Measurements from ENCODE around the gene CACFD1. TPM values are rescaled to one million over a fixed set of nuclear protein-coding genes. Genes with fewer than 3 reads are reported as not detected.

The CACFD1 gene
- total RNA-seq, 1 donor: 5.4 TPM

- no peak for DNase-seq (ENCODE audit: low read depth in 2 of 3, low spot score in 2 of 3)
Measured at GRCh38 chr9:133514460-133515239, 54.9 kb downstream of the CACFD1 start.

- no peak for DNase-seq (ENCODE audit: low read depth in 2 of 3, low spot score in 2 of 3)
Measured at GRCh38 chr9:133515240-133515610, 55.4 kb downstream of the CACFD1 start.

DNA sequence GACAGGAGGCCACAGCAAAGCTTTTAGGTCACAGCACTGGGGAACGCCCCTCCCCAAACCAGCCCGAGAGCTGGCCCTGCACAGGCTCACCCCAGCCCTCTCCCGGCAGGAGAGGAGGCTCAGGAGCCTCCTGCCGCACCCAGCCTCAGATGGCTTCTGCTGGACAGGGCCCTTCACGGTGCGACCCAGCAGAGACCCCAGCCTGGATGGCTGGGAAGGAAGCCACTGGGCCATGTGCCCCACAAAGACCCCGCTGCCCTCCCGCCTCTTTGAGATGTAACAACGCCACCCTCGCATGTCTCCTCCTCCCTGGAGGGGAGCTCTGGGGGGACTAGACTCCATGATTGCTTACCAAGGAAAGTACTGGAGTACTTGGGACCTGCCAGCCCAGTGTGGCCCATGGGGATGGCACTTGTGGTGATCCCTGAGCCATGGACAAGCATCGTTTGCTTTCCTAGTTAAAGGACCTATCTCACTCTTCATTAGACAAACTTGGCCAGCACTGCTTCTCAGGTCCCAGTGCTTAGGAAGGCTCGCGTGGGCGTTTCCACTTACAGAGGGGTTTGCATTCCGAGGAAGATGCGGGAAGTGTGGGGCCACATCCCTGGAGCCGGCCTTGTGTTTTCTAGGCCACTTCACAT is 56.0 kb downstream of the CACFD1 start:
- no peak for DNase-seq (ENCODE audit: low read depth in 2 of 3, low spot score in 2 of 3)

DNA sequence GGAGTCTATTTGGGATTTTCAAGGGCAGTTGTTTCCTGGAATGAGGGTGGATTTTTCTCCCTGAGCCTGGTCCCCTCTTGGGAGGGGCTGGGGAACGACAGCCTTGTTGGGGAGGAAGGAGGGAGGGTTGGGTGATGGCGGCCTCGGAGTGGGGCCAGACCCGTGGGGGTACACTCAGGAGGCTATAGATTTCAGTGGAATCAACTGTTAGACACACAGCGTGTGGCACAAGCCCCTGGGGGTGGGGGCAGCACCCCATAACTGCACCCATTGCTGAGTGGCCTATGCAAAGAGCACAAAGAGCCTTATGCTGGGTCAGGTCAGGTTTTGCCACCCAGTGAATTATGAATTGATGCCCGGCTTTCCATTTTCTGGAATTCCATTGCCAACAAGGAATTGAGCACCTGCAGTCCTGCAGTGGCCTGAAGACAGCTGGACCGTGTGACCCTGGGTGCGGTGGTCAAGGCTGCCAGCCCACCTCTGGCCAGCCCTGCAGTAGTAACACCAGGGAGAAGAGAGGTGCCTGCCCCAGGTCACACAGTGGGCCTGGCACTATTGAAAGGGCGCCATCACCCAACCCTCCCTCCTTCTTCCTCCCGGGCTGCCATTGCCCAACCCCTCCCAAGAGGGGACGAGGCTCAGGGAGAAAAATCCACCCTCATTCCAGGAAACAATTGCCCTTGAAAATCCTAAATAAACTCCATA is 56.6 kb downstream of the CACFD1 start:
- no peak for DNase-seq (ENCODE audit: low read depth in 2 of 3, low spot score in 2 of 3)

DNA sequence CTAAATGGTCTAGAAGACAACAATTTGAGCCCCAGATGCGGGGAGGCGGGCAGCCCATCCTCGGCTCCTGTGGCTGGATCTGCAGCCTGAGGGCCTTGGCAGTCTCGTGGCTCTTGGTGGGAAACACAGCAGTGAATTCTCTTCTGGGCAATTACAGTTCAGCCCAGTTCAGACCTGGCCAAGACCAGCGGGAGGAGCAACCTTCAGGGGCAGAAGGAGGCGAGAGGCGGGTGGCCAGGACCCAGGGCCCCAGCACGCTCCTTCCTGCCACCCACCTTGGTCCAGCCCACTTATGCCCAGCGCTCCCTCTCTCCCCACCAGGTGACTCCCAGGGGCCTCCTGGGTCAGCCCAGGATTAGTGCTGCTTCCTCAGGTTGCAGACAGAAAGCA is 57.2 kb downstream of the CACFD1 start:
- no peak for DNase-seq (ENCODE audit: low read depth in 2 of 3, low spot score in 2 of 3)

GRCh38 chr9:133517711-133518110 is 57.9 kb downstream of the CACFD1 start:
- no peak for DNase-seq (ENCODE audit: low read depth in 2 of 3, low spot score in 2 of 3)

GRCh38 chr9:133518200-133518599 is 58.4 kb downstream of the CACFD1 start:
- no peak for DNase-seq (ENCODE audit: low read depth in 2 of 3, low spot score in 2 of 3)

GRCh38 chr9:133518706-133519449 is 59.1 kb downstream of the CACFD1 start:
- no peak for DNase-seq (ENCODE audit: low read depth in 2 of 3, low spot score in 2 of 3)

DNA sequence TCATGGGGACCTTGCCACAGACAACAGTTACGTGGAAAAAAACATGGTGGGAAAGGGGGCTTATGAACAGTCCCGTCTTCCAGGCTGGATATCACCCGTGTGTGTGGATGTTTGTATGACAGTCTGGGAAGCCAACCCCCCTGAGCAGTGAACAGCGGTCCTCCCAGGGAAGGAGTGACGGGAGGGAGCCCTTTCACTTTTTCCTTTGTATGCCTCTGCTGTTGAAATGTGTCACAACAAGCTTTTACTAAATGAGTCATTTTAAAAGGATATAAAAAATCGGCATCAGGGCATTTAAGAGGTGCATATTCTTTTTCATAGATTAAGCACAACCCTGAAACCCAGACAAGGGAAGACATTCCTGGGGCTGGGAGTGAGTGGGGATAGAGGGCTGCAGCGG is 59.9 kb downstream of the CACFD1 start:
- DNase-seq (ENCODE audit: low read depth in 2 of 3, low spot score in 2 of 3): no peak

DNA sequence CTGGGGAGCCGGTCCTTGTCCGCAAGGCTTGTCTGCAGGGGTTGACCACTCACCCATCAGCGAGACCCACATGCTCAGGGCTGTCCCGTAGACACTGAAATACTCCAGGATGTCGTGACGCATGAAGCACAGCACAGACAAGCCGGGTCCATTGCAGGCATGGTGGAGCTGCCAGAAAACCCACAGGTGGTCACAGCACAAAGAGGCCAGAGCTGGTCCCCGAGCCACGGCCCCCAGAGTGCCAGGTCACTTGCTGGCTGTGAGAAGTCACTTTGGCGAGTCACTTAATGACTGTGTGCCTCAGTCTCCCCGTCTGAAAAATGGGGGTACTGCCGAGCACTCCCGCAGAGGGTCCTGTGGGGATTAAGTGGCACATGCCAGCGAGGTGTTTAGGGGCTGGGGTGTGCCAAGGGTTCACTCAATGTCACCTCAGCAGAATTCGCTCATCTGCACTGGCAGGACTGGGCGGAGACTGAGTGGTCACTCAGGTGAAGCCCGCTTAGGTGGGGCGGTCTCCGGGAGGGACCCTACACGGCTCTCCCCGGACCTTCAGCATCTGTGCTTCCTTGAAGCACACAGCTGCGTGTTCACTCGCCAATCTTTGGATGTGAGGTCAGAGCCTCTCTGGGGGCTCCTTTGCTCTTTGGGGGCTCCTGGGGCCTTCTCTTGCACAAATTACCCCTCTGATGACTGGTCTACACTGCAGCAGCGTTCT is 60.5 kb downstream of the CACFD1 start:
- DNase-seq (ENCODE audit: low read depth in 2 of 3, low spot score in 2 of 3): no peak

Other genes starting within 250 kb of the CACFD1 start
- 26.7 TPM for gene ABO, start 184.8 kb upstream of the CACFD1 start, total RNA-seq
- gene SURF6, start 123.8 kb upstream of the CACFD1 start, total RNA-seq: 19.4 TPM
- gene MED22, start 111.8 kb upstream of the CACFD1 start, total RNA-seq: 27.5 TPM
- 3,489 TPM for gene RPL7A, start 111.8 kb upstream of the CACFD1 start, total RNA-seq
- gene SURF1, start 103.5 kb upstream of the CACFD1 start, total RNA-seq: 22.9 TPM
- 11.3 TPM for gene SURF2, start 103.4 kb upstream of the CACFD1 start, total RNA-seq
- 196 TPM for gene SURF4, start 83.9 kb upstream of the CACFD1 start, total RNA-seq
- 0.81 TPM for gene STKLD1, start 83.6 kb upstream of the CACFD1 start, total RNA-seq
- 29.9 TPM for gene REXO4, start 42.0 kb upstream of the CACFD1 start, total RNA-seq
- gene ADAMTS13, start 37.6 kb upstream of the CACFD1 start, total RNA-seq: 1.6 TPM
- gene SLC2A6, start 19.1 kb downstream of the CACFD1 start, total RNA-seq: 6.5 TPM
- not detected for gene MYMK, start 65.0 kb downstream of the CACFD1 start, total RNA-seq
- gene ADAMTSL2, start 74.7 kb downstream of the CACFD1 start, total RNA-seq: under 0.01 TPM
- gene FAM163B, start 149.4 kb downstream of the CACFD1 start, total RNA-seq: under 0.01 TPM
- gene DBH, start 176.4 kb downstream of the CACFD1 start, total RNA-seq: not detected

Measured in hematopoietic multipotent progenitor cell (in vitro differentiated cells).